Caki2 (cell line): ENCODE measurements around the gene LRRN4CL. TPM values are rescaled to one million over a fixed set of nuclear protein-coding genes. Genes with fewer than 3 reads are reported as not detected.
"Not testable (repeated sequence)": the region's sequence is repeated elsewhere in the genome, so short reads cannot be mapped to it uniquely, and the experiment has no call there.

Source experiments
- DNase-seq: peaks from one replicate; pipeline ENCODE4 v3.0.0-alpha.2; 2015; ENCODE audit warnings: low read depth
- in situ Hi-C: cut with HindIII; loops from 2 replicates; pipeline ENCODE4 v1.10.0; 2016; ENCODE audit warnings: low sequenced_read_pairs, low pct_unique_long_range_greater_than_20kb, mixed read lengths
- total RNA-seq: library from RNA; depleted of rRNA; stranded (reverse); fragments of >200 nt; shearing (Covaris generic); gene quantifications from 2 replicates; pipeline ENCODE4 v1.2.3, GENCODE V29; 2014; ENCODE audit warnings: low replicate concordance

The LRRN4CL gene
- total RNA-seq, 1 experiment from 2014 or later = not detected

GRCh38 chr11:62712861-62713260, 23.5 kb upstream of the LRRN4CL start:
- in situ Hi-C loops = no loop called here
- no peak for DNase-seq

GRCh38 chr11:62712276-62712812, 23.0 kb upstream of the LRRN4CL start:
- peak; percentile 72 for DNase-seq
- in situ Hi-C loops = no loop called here

- in situ Hi-C loops = no loop called here
- DNase-seq = no peak
These were observed 20.6 kb upstream of the LRRN4CL start for GRCh38 chr11:62710001-62710345.

GRCh38 chr11:62709247-62710000, 20.1 kb upstream of the LRRN4CL start:
- DNase-seq = peak; percentile 78
- in situ Hi-C loops = no loop called here

- in situ Hi-C loops = no loop called here
These were observed 19.5 kb upstream of the LRRN4CL start for GRCh38 chr11:62708793-62709192.

GRCh38 chr11:62708392-62708791, 19.1 kb upstream of the LRRN4CL start:
- in situ Hi-C loops = no loop called here
- no peak for DNase-seq

More at GRCh38 chr11:62708793-62709192, 19.5 kb upstream of the LRRN4CL start:
- DNase-seq = no peak

GRCh38 chr11:62707277-62707861, 18.0 kb upstream of the LRRN4CL start, which contains the start of the genes BSCL2 and GNG3:
Gene BSCL2 (minus strand): TSS chr11:62707424. CDS start chr11:62707195, 229 bp downstream.
Gene GNG3 (plus strand): TSS chr11:62707676. CDS start chr11:62708296, 620 bp downstream.
- DNase-seq = no peak
- in situ Hi-C loops = no loop called here

GRCh38 chr11:62706850-62707247, 17.5 kb upstream of the LRRN4CL start:
- DNase-seq = no peak
- in situ Hi-C loops = no loop called here

- peak; percentile 88 for DNase-seq
- in situ Hi-C loops = no loop called here
These were observed 16.8 kb upstream of the LRRN4CL start for GRCh38 chr11:62705880-62706849.

GRCh38 chr11:62705413-62705812, 16.1 kb upstream of the LRRN4CL start:
- in situ Hi-C loops = no loop called here
- no peak for DNase-seq

GRCh38 chr11:62703921-62704320, 14.6 kb upstream of the LRRN4CL start:
- in situ Hi-C loops, DNase-seq: not testable (repeated sequence)

- no peak for DNase-seq
- in situ Hi-C loops = no loop called here
These were observed 12.9 kb upstream of the LRRN4CL start for GRCh38 chr11:62702246-62702645.

- in situ Hi-C loops = no loop called here
- no peak for DNase-seq
These were observed 5.3 kb upstream of the LRRN4CL start for GRCh38 chr11:62694455-62695167.

GRCh38 chr11:62693624-62694023, 4.3 kb upstream of the LRRN4CL start:
- DNase-seq, in situ Hi-C loops: not testable (repeated sequence)

GRCh38 chr11:62688491-62688890, 839 bp downstream of the LRRN4CL start:
- DNase-seq = no peak
- in situ Hi-C loops = no loop called here

- in situ Hi-C loops = no loop called here
- no peak for DNase-seq
These were observed 1.6 kb downstream of the LRRN4CL start for GRCh38 chr11:62687508-62688396.

GRCh38 chr11:62682518-62682917, 6.8 kb downstream of the LRRN4CL start:
- DNase-seq = no peak
- in situ Hi-C loops = no loop called here
